Measurements from ENCODE around the gene SEMA6A. TPM values are rescaled to one million over a fixed set of nuclear protein-coding genes. Genes with fewer than 3 reads are reported as not detected.

The SEMA6A gene
- total RNA-seq, 2 experiments from 2014 or later: not detected

DNA sequence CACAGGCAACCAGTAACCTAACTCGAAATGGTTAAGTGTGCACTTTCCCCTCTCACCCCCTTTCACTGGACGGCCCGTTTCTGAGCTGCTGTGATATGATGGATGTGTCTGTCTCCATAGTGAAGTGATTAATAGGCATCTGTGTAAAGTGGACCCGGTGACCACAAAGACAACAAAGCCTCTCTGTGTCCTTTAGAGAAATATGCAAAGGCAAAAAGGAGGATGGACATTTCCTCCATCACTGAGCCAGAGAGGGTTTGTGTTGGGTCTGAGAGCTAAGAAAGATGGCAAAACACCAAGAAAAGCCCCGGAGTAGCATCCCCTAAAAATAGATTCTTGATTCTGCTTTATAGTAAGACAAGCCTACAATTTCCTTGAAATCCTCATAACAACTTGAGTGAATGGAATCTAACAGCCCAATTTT is 120.6 kb downstream of the SEMA6A start:
- ChIA-PET POLR2A (no interaction called here), CTCF (no interaction called here)
- Histone ChIP-seq H3K36me3 (ENCODE audit: insufficient read depth, low read length) (no peaks in the 10 kb centered on the region), H3K4me1 (ENCODE audit: insufficient read depth, low read length) (no peaks in the 10 kb centered on the region), H3K27ac (ENCODE audit: low read depth in 1 of 2, low read length in 2 of 2) (no peak overlapping the region), H3K9me3 (ENCODE audit: control insufficient read depth in 1 of 2, insufficient read depth in 1 of 2, low read length in 2 of 2) (no peaks in the 10 kb centered on the region), H3K27me3 (ENCODE audit: control insufficient read depth in 1 of 2, insufficient read depth in 2 of 2, low read length in 2 of 2) (no peaks in the 10 kb centered on the region), H3K4me3 (ENCODE audit: low read length) (no peak overlapping the region)
- H3K4me1 Mint-ChIP-seq (ENCODE audit: low read depth): no peaks in the 10 kb centered on the region
- no peak overlapping the region for H3K27ac Mint-ChIP-seq
- TF ChIP-seq, protein P1, sequence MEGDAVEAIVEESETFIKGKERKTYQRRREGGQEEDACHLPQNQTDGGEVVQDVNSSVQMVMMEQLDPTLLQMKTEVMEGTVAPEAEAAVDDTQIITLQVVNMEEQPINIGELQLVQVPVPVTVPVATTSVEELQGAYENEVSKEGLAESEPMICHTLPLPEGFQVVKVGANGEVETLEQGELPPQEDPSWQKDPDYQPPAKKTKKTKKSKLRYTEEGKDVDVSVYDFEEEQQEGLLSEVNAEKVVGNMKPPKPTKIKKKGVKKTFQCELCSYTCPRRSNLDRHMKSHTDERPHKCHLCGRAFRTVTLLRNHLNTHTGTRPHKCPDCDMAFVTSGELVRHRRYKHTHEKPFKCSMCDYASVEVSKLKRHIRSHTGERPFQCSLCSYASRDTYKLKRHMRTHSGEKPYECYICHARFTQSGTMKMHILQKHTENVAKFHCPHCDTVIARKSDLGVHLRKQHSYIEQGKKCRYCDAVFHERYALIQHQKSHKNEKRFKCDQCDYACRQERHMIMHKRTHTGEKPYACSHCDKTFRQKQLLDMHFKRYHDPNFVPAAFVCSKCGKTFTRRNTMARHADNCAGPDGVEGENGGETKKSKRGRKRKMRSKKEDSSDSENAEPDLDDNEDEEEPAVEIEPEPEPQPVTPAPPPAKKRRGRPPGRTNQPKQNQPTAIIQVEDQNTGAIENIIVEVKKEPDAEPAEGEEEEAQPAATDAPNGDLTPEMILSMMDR (IDR thresholded peaks at IDR 0.05): no peak
- H3K4me3 Mint-ChIP-seq: no peak overlapping the region
- no peaks in the 10 kb centered on the region for H3K9me3 Mint-ChIP-seq
- intact Hi-C loops (cut with DNase I, micrococcal nuclease): no loop called here
- H3K36me3 Mint-ChIP-seq (ENCODE audit: low read depth): peaks cover 40% of the 10 kb centered on the region
- ATAC-seq (ENCODE audit: poor library complexity) (no peak), DNase-seq (no peak)
- no peaks in the 10 kb centered on the region for H3K27me3 Mint-ChIP-seq

DNA sequence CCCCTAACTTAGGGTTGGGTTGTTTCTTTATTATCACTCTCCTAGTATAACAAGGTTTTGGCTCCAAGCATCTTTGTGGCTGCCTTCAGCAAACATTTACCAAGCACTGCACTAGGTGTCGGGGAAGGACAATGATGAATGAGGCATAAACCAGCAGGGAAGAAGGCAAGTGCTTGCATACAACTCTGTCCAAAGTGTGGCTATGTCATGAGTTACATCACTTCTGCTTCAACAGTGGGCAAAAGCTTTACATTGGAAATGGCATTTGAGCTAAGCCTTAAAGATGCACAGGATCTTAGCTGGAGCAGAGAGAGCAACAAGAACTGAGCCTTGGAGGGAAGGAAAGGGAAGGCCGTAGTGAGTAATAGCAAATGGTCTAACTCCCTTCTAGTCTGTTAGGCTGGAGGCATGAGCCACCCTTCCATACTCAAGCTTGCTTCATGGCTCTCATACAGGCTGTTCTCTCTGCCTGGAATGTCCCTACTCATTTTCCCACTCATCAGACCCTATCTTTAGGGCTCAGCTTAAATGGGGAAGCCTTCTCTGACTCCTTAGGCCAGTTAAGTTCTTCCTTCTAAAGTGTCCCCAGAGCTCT is 121.8 kb downstream of the SEMA6A start:
- Histone ChIP-seq H3K27ac (ENCODE audit: low read depth in 1 of 2, low read length in 2 of 2) (no peak overlapping the region), H3K9me3 (ENCODE audit: control insufficient read depth in 1 of 2, insufficient read depth in 1 of 2, low read length in 2 of 2) (no peaks in the 10 kb centered on the region), H3K36me3 (ENCODE audit: insufficient read depth, low read length) (no peaks in the 10 kb centered on the region), H3K4me3 (ENCODE audit: low read length) (no peak overlapping the region), H3K27me3 (ENCODE audit: control insufficient read depth in 1 of 2, insufficient read depth in 2 of 2, low read length in 2 of 2) (no peaks in the 10 kb centered on the region), H3K4me1 (ENCODE audit: insufficient read depth, low read length) (no peaks in the 10 kb centered on the region)
- ATAC-seq (ENCODE audit: poor library complexity): no peak
- no peak for DNase-seq
- ChIA-PET POLR2A (no interaction called here), CTCF (no interaction called here)
- TF ChIP-seq, protein P1 (IDR thresholded peaks at IDR 0.05): no peak
- Mint-ChIP-seq H3K27ac (no peak overlapping the region), H3K9me3 (no peaks in the 10 kb centered on the region), H3K36me3 (ENCODE audit: low read depth) (peaks cover 42% of the 10 kb centered on the region), H3K4me1 (ENCODE audit: low read depth) (no peaks in the 10 kb centered on the region), H3K4me3 (no peak overlapping the region), H3K27me3 (no peaks in the 10 kb centered on the region)
- intact Hi-C loops (cut with DNase I, micrococcal nuclease): no loop called here

DNA sequence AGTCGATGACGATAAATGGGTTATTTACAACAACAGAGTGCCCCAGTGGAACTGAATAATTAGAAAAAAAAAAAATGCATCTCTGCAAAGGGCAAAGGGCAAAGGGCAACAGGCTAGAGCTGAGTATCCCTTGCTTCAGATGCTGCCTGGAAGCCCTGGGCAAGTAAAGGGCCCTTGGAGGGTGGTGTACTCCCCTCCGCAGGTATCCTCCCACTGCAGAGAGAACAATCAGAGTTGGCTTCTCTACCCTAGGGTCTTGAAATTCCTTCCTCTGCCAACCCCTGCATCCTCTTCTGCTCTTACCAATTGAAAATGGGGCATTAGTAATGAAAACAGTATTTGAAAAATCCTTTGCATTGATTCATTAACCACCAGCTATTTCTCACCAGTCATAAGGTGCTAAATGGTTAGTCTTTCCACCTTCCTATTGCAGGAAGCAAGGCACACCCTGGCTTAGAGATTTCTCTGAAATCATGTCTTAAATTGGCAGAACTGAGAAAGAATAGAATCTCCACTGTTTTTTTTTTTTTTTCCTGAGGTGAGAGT is 122.6 kb downstream of the SEMA6A start:
- intact Hi-C loops (cut with DNase I, micrococcal nuclease): no loop called here
- ATAC-seq (ENCODE audit: poor library complexity): no peak
- Mint-ChIP-seq H3K9me3 (no peaks in the 10 kb centered on the region), H3K36me3 (ENCODE audit: low read depth) (peaks cover 42% of the 10 kb centered on the region), H3K27me3 (no peaks in the 10 kb centered on the region), H3K27ac (no peak overlapping the region), H3K4me1 (ENCODE audit: low read depth) (no peaks in the 10 kb centered on the region), H3K4me3 (no peak overlapping the region)
- TF ChIP-seq, protein P1 (IDR thresholded peaks at IDR 0.05): no peak
- Histone ChIP-seq H3K4me1 (ENCODE audit: insufficient read depth, low read length) (no peaks in the 10 kb centered on the region), H3K4me3 (ENCODE audit: low read length) (no peak overlapping the region), H3K36me3 (ENCODE audit: insufficient read depth, low read length) (no peaks in the 10 kb centered on the region), H3K9me3 (ENCODE audit: control insufficient read depth in 1 of 2, insufficient read depth in 1 of 2, low read length in 2 of 2) (peaks cover 0 to 6% of the 10 kb centered on the region in 2 experiments), H3K27ac (ENCODE audit: low read depth in 1 of 2, low read length in 2 of 2) (no peak overlapping the region), H3K27me3 (ENCODE audit: control insufficient read depth in 1 of 2, insufficient read depth in 2 of 2, low read length in 2 of 2) (no peaks in the 10 kb centered on the region)
- POLR2A ChIA-PET: no interaction called here
- CTCF ChIA-PET: no interaction called here
- DNase-seq: no peak
